WTC11 (cell line): ENCODE measurements around the gene ARHGAP21.

ENCODE experiments used
- CTCF ChIP-seq: fragments of 200-600 bp; IDR thresholded peaks from 2 replicates; pipeline ENCODE4 v1.8.0; 2022; ENCODE audit warnings: antibody characterized with exemption
- SP1 ChIP-seq: sonication (generic); formaldehyde crosslinking; conservative IDR thresholded peaks from 2 replicates; pipeline ENCODE4 v1.8.1; 2022; ENCODE audit warnings: missing genetic modification reagents

- no peak for TF ChIP-seq SP1
- TF ChIP-seq CTCF: no peak
Observed at GRCh38 chr10:24561453-24561852, 162.2 kb downstream of the ARHGAP21 start.
